K562 (cell line): ENCODE data around the gene UTS2R. TPM values are rescaled to one million over a fixed set of nuclear protein-coding genes. Genes with fewer than 3 reads are reported as not detected.

ENCODE experiments used
- ATAC-seq: fragments of 200-7000 bp; cut with Tn5 transposase; 3 replicates; pipeline ENCODE4 v1.9.1; 2020; ENCODE audit warnings: moderate library complexity
- BruUV-seq: library from RNA; stranded (reverse); fragments of 400-500 nt; replicated peaks from 2 replicates; lab custom pipeline; 2021; lab: Mats Ljungman, UMichigan
- CTCF ChIA-PET: fragments of 300-600 bp; formaldehyde crosslinking; extraction: SDS; loops from one replicate; lab custom pipeline; 2021; ENCODE audit warnings: low intra/inter-chr PET ratio; lab: Yijun Ruan, JAX
- POLR2A ChIA-PET: fragments of 300-600, 350-650 bp; sonication (Branson Sonifier 250); formaldehyde crosslinking; extraction: SDS; loops from one replicate; lab custom pipeline; 2021; ENCODE audit warnings: antibody characterized with exemption, inconsistent platforms; lab: Yijun Ruan, JAX
- DNase-seq, 4 experiments: peaks; one replicate each; pipeline versions ENCODE4 v3.0.0 to v3.0.0-alpha.2; 2011 to 2018; ENCODE audit warnings: low spot score in 3 of 4, mixed read lengths in 3 of 4; ENCODE audit errors: extremely low read depth in 1 of 4
- FAIRE-seq: peaks from 2 replicates; lab custom pipeline; 2011; peaks lifted over from hg19 to GRCh38; lab: Jason Lieb, UNC
- H2AFZ ChIP-seq: 2 replicates; pipeline ENCODE4 v1.6.0; 2011; ENCODE audit warnings: low read depth, low read length, control low read depth, inconsistent platforms
- H3K27ac ChIP-seq: fragments of 200-600 bp; 3 replicates; pipeline ENCODE4 v1.8.0; 2011; ENCODE audit warnings: low read depth, mild to moderate bottlenecking, control low read depth, inconsistent platforms, low read length, moderate library complexity, mixed read lengths; ENCODE audit errors: extremely low read depth
- H3K27me3 ChIP-seq, 2 experiments: fragments of 300-600 bp in 1 of 2; 2 replicates in 1 of 2; 3 replicates in 1 of 2; pipeline versions ENCODE4 v1.6.0 to v1.8.0; 2011; ENCODE audit warnings: inconsistent platforms in 2 of 2, low read length in 2 of 2, mild to moderate bottlenecking in 1 of 2, mixed read lengths in 1 of 2, moderate library complexity in 1 of 2; ENCODE audit not compliant: control insufficient read depth in 2 of 2, insufficient read depth in 2 of 2
- H3K36me3 ChIP-seq: fragments of 300-600 bp; 3 replicates; pipeline ENCODE4 v1.8.0; 2011; ENCODE audit warnings: mild to moderate bottlenecking, low read length, inconsistent platforms; ENCODE audit not compliant: control insufficient read depth, insufficient read depth
- H3K4me1 ChIP-seq, 2 experiments: fragments of 200-600 bp in 1 of 2; replicated peaks in 1 of 2; 2 replicates in 1 of 2; 3 replicates in 1 of 2; pipeline versions ENCODE4 v1.5.1 to v1.8.0; 2011; ENCODE audit warnings: inconsistent platforms in 2 of 2, low read length in 2 of 2, mild to moderate bottlenecking in 1 of 2, mixed read lengths in 1 of 2, moderate library complexity in 1 of 2; ENCODE audit not compliant: control insufficient read depth in 2 of 2, insufficient read depth in 2 of 2
- H3K4me2 ChIP-seq: 2 replicates; pipeline ENCODE4 v1.6.1; 2011; ENCODE audit warnings: low read length, control low read depth, inconsistent platforms, mixed read lengths; ENCODE audit not compliant: insufficient read depth
- H3K4me3 ChIP-seq: fragments of 200-600 bp; sonication (generic), shearing (Covaris generic); 2 replicates; pipeline ENCODE4 v1.5.1; 2016; ENCODE audit warnings: control low read depth, inconsistent platforms
- H3K79me2 ChIP-seq: fragments of 200-600 bp; 3 replicates; pipeline ENCODE4 v1.8.0; 2011; ENCODE audit warnings: low read length, inconsistent platforms; ENCODE audit not compliant: control insufficient read depth, insufficient read depth
- H3K9ac ChIP-seq, 2 experiments: 2 replicates each; pipeline versions ENCODE4 v1.6.0 to v1.6.1; 2011; ENCODE audit warnings: low read depth in 2 of 2, low read length in 2 of 2, control low read depth in 1 of 2, inconsistent platforms in 1 of 2, mild to moderate bottlenecking in 1 of 2, mixed read lengths in 1 of 2; ENCODE audit not compliant: insufficient read depth in 1 of 2
- H3K9me1 ChIP-seq: one replicate; pipeline ENCODE4 v1.6.0; 2011; ENCODE audit warnings: inconsistent platforms, mild to moderate bottlenecking, low read length, moderate library complexity; ENCODE audit not compliant: control insufficient read depth, insufficient read depth
- H3K9me3 ChIP-seq: replicated peaks from 2 replicates; pipeline ENCODE4 v1.5.1; 2011; ENCODE audit warnings: low read depth, low read length, inconsistent platforms; ENCODE audit not compliant: control insufficient read depth, insufficient read depth
- H4K20me1 ChIP-seq: replicated peaks from 2 replicates; pipeline ENCODE4 v1.6.1; 2011; ENCODE audit warnings: low read length, inconsistent platforms, mixed read lengths; ENCODE audit not compliant: control insufficient read depth, insufficient read depth
- CHD4 ChIP-seq: fragments of 200-600 bp; sonication (generic); IDR thresholded peaks from 3 replicates; pipeline ENCODE4 v1.6.1; 2012; ENCODE audit warnings: low read depth, mild to moderate bottlenecking, mixed read lengths, low read length, inconsistent platforms; ENCODE audit not compliant: insufficient read depth, insufficient replicate concordance, poor library complexity, severe bottlenecking
- CREM ChIP-seq: IDR thresholded peaks from 2 replicates; pipeline ENCODE4 v1.6.1; 2014; ENCODE audit warnings: antibody characterized with exemption, low read depth
- MEF2A ChIP-seq: IDR thresholded peaks from 2 replicates; pipeline ENCODE4 v1.6.1; 2011; ENCODE audit warnings: low read depth, mild to moderate bottlenecking, low read length, moderate library complexity; ENCODE audit not compliant: control insufficient read depth
- NR2C1 ChIP-seq, 2 experiments: fragments of 450-650 bp; IDR thresholded peaks; 2 replicates each; pipeline ENCODE4 v1.6.1; 2017; ENCODE audit warnings: mild to moderate bottlenecking in 2 of 2, antibody characterized with exemption in 1 of 2, inconsistent platforms in 1 of 2, missing compliant biosample characterization in 1 of 2, missing genetic modification characterization in 1 of 2
- WGBS: fragments of 100-300 bp; shearing (Covaris generic); methylation state at CpG from one replicate; pipeline ENCODE4 v1.1.6; 2016; ENCODE audit warnings: low coverage, mixed read lengths; ENCODE audit not compliant: insufficient coverage; ENCODE audit errors: missing lambda C conversion rate; 5-methylcytosine and 5-hydroxymethylcytosine counted together
- in situ Hi-C: fragments of 300-500 bp; cut with MboI; formaldehyde crosslinking; loops from 4 replicates; pipeline ENCODE4 v1.15.0; 2018; ENCODE audit warnings: inconsistent platforms, mixed read lengths
- intact Hi-C: fragments of 100-400 bp; cut with micrococcal nuclease; formaldehyde crosslinking; loops from 2 replicates; pipeline ENCODE4 v1.14.2; 2022
- polyA plus RNA-seq, 8 experiments: library from polyadenylated mRNA; depleted of rRNA in 4 of 8; stranded (reverse) in 5 of 8; unstranded in 3 of 8; fragments of >200 nt; fragmentation: Nextera tagmentation in 2 of 8; fragmentation: Illumina TruSeq in 1 of 8; extraction: Ambion mirVana in 2 of 8; extraction: Trizol in 1 of 8; gene quantifications; 2 replicates each; pipeline versions ENCODE4 v1.2.1 to v1.2.3, GENCODE V29; 2011 to 2014; ENCODE audit warnings: inconsistent platforms in 1 of 8, missing spikeins in 1 of 8
- total RNA-seq, 7 experiments: library from RNA; depleted of rRNA in 6 of 7; stranded (reverse); fragments of >200 nt in 6 of 7; fragmentation: Illumina TruSeq in 2 of 7; extraction: Trizol in 2 of 7; gene quantifications; 2 replicates each; pipeline versions ENCODE4 v1.2.1 to v1.2.3, GENCODE V29; 2011 to 2021; ENCODE audit warnings: low replicate concordance in 1 of 7
- TF ChIP-seq, protein P1 (sequence below), 2 experiments: fragments of 450-650 bp; IDR thresholded peaks; 2 replicates each; pipeline ENCODE4 v1.6.1; 2018; ENCODE audit warnings: mild to moderate bottlenecking in 2 of 2, low read depth in 1 of 2; ENCODE audit not compliant: partially characterized antibody in 2 of 2
- TF ChIP-seq, protein P2 (sequence below), 3 experiments: IDR thresholded peaks in 2 of 3; conservative IDR thresholded peaks in 1 of 3; 2 replicates each; pipeline ENCODE4 v1.5.1; 2011 to 2012; ENCODE audit warnings: low read length in 3 of 3, mild to moderate bottlenecking in 3 of 3, control low read depth in 2 of 3, improper control_type of control experiment in 1 of 3, inconsistent platforms in 1 of 3, low read depth in 1 of 3, mixed read lengths in 1 of 3, moderate library complexity in 1 of 3; ENCODE audit not compliant: insufficient read depth in 2 of 3
- TF ChIP-seq, protein P3 (sequence below): IDR thresholded peaks from 3 replicates; pipeline ENCODE4 v1.6.1; 2011; ENCODE audit warnings: borderline replicate concordance, mild to moderate bottlenecking, moderate library complexity; ENCODE audit not compliant: insufficient read length; ENCODE audit errors: extremely low read depth

The UTS2R gene
- total and polyA plus RNA-seq, 9 of the 15 experiments (the other 6 are each of a cell fraction or from before 2014, with no cell fraction given), result 0.22 TPM; not detected in 8

DNA sequence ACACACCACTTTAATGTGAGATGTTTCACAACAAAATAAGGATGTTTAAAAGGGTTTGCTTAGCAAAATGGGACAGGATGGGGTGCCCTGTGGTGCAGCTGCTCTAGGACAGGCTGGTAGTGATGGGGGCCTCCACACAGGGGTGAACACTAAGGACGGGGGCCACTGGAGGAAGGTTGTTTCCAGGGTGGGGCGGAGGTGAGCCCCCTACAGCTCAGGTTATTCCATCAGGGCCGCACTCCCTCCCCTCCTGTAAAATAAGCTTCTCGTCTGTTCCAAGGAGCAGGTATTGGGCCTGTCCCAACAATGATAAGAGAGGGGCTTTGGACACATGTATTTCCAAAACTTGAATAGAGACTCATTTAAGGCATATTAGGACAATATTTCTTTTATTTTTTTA, 44.7 kb downstream of the UTS2R start (continued):
- TF ChIP-seq, protein P1, sequence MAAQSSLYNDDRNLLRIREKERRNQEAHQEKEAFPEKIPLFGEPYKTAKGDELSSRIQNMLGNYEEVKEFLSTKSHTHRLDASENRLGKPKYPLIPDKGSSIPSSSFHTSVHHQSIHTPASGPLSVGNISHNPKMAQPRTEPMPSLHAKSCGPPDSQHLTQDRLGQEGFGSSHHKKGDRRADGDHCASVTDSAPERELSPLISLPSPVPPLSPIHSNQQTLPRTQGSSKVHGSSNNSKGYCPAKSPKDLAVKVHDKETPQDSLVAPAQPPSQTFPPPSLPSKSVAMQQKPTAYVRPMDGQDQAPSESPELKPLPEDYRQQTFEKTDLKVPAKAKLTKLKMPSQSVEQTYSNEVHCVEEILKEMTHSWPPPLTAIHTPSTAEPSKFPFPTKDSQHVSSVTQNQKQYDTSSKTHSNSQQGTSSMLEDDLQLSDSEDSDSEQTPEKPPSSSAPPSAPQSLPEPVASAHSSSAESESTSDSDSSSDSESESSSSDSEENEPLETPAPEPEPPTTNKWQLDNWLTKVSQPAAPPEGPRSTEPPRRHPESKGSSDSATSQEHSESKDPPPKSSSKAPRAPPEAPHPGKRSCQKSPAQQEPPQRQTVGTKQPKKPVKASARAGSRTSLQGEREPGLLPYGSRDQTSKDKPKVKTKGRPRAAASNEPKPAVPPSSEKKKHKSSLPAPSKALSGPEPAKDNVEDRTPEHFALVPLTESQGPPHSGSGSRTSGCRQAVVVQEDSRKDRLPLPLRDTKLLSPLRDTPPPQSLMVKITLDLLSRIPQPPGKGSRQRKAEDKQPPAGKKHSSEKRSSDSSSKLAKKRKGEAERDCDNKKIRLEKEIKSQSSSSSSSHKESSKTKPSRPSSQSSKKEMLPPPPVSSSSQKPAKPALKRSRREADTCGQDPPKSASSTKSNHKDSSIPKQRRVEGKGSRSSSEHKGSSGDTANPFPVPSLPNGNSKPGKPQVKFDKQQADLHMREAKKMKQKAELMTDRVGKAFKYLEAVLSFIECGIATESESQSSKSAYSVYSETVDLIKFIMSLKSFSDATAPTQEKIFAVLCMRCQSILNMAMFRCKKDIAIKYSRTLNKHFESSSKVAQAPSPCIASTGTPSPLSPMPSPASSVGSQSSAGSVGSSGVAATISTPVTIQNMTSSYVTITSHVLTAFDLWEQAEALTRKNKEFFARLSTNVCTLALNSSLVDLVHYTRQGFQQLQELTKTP (IDR thresholded peaks at IDR 0.05; ENCODE audit: low read depth in 1 of 2, partially characterized antibody in 2 of 2), result no peak
- no peak for TF ChIP-seq MEF2A
- TF ChIP-seq CHD4, result no peak
- TF ChIP-seq, all 486 proteins: peak for 0

DNA sequence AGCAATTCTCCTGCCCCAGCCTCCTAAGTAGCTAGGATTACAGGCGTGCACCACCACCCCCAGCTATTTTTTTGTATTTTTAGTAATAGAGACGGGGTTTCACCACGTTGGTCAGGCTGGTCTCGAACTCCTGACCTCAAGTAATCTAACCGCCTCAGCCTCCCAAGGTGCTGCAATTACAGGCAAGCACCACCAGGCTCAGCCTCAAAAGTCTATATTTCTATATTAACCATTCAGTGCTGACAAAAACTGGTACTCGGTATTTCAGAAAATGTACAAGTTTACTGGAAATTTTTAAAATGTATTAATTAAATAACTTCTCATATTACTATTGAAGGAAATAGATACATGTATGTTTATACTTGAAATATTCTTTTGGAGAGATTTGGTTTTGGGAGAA, 45.2 kb downstream of the UTS2R start:
- ATAC-seq (no peak), DNase-seq (peak in 1 of 4 experiments; percentile 40), FAIRE-seq (peak; percentile 49)
- no peak overlapping the region for H3K27ac ChIP-seq
- H3K79me2 ChIP-seq, result peaks cover 28% of the 10 kb centered on the region
- POLR2A ChIA-PET, result interaction anchor here (0.8 to 1.8 kb wide), 3 partner anchors 17 to 104 kb away, joined by 4 to 5 read pairs (median 4); no protein-coding TSS in a partner anchor
- H4K20me1 ChIP-seq, result peaks cover 15% of the 10 kb centered on the region
- intact Hi-C loops, result loop anchor here (10.0 kb wide), 1 partner anchor 138 kb away; no protein-coding TSS in a partner anchor
- H3K4me3 ChIP-seq, result no peak overlapping the region
- in situ Hi-C loops, result no loop called here
- CTCF ChIA-PET, result no interaction called here
- no TSS peak for BruUV-seq
- H2AFZ ChIP-seq, result no peak overlapping the region
- TF ChIP-seq, protein P2, sequence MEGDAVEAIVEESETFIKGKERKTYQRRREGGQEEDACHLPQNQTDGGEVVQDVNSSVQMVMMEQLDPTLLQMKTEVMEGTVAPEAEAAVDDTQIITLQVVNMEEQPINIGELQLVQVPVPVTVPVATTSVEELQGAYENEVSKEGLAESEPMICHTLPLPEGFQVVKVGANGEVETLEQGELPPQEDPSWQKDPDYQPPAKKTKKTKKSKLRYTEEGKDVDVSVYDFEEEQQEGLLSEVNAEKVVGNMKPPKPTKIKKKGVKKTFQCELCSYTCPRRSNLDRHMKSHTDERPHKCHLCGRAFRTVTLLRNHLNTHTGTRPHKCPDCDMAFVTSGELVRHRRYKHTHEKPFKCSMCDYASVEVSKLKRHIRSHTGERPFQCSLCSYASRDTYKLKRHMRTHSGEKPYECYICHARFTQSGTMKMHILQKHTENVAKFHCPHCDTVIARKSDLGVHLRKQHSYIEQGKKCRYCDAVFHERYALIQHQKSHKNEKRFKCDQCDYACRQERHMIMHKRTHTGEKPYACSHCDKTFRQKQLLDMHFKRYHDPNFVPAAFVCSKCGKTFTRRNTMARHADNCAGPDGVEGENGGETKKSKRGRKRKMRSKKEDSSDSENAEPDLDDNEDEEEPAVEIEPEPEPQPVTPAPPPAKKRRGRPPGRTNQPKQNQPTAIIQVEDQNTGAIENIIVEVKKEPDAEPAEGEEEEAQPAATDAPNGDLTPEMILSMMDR (IDR thresholded peaks at IDR 0.05 in 2 of 3, conservative IDR thresholded peaks at IDR 0.05 in 1 of 3; ENCODE audit: insufficient read depth in 2 of 3, low read depth in 1 of 3, low read length in 3 of 3), result peak in 2 of 3 experiments; percentile 4 to 25; a peak in 1 of 6 replicates
- TF ChIP-seq CREM (no peak), NR2C1 (IDR thresholded peaks at IDR 0.05) (no peak), NR2C1 (tag; IDR thresholded peaks at IDR 0.05) (no peak)
- TF ChIP-seq, protein P3, sequence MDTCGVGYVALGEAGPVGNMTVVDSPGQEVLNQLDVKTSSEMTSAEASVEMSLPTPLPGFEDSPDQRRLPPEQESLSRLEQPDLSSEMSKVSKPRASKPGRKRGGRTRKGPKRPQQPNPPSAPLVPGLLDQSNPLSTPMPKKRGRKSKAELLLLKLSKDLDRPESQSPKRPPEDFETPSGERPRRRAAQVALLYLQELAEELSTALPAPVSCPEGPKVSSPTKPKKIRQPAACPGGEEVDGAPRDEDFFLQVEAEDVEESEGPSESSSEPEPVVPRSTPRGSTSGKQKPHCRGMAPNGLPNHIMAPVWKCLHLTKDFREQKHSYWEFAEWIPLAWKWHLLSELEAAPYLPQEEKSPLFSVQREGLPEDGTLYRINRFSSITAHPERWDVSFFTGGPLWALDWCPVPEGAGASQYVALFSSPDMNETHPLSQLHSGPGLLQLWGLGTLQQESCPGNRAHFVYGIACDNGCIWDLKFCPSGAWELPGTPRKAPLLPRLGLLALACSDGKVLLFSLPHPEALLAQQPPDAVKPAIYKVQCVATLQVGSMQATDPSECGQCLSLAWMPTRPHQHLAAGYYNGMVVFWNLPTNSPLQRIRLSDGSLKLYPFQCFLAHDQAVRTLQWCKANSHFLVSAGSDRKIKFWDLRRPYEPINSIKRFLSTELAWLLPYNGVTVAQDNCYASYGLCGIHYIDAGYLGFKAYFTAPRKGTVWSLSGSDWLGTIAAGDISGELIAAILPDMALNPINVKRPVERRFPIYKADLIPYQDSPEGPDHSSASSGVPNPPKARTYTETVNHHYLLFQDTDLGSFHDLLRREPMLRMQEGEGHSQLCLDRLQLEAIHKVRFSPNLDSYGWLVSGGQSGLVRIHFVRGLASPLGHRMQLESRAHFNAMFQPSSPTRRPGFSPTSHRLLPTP, result peak; percentile 26
- H3K4me2 ChIP-seq, result no peak overlapping the region
- peaks cover 8 to 29% of the 10 kb centered on the region in 2 experiments for H3K4me1 ChIP-seq
- WGBS, result 39% methylated on average over 5 of the region's 6 CpGs
- H3K9me1 ChIP-seq, result no peaks in the 10 kb centered on the region
- no peaks in the 10 kb centered on the region for H3K27me3 ChIP-seq
- H3K9ac ChIP-seq, result no peak overlapping the region
- peaks cover 17% of the 10 kb centered on the region; the same call in 2 of the 3 replicates for H3K36me3 ChIP-seq
- H3K9me3 ChIP-seq, result no peaks in the 10 kb centered on the region
